ENCODE data around the gene DOCK10.

DOCK10 gene

GRCh38 chr2:224973112-224974016 is 68.9 kb downstream of the DOCK10 start:
- peak in 1 of 2 experiments; percentile 33 for DNase-seq

- peak in 1 of 2 experiments; percentile 40 for DNase-seq
These were observed 71.1 kb downstream of the DOCK10 start for GRCh38 chr2:224971214-224971613.

GRCh38 chr2:224970311-224970710 is 72.0 kb downstream of the DOCK10 start:
- DNase-seq = no peak

- no peak for DNase-seq
These were observed 72.5 kb downstream of the DOCK10 start for GRCh38 chr2:224969633-224970260.

- no peak for DNase-seq
These were observed 73.2 kb downstream of the DOCK10 start for GRCh38 chr2:224969095-224969494.

- DNase-seq = no peak
These were observed 74.2 kb downstream of the DOCK10 start for GRCh38 chr2:224968051-224968450.

- DNase-seq = no peak
These were observed 75.7 kb downstream of the DOCK10 start for GRCh38 chr2:224966613-224967012.

- DNase-seq = no peak
These were observed 82.7 kb downstream of the DOCK10 start for GRCh38 chr2:224959556-224959955.

- DNase-seq = no peak
These were observed 83.4 kb downstream of the DOCK10 start for GRCh38 chr2:224958873-224959272.

GRCh38 chr2:224958462-224958857 is 83.8 kb downstream of the DOCK10 start:
- no peak for DNase-seq

GRCh38 chr2:224957540-224958461 is 84.5 kb downstream of the DOCK10 start:
- no peak for DNase-seq

GRCh38 chr2:224956706-224957105 is 85.6 kb downstream of the DOCK10 start:
- no peak for DNase-seq

- no peak for DNase-seq
These were observed 87.3 kb downstream of the DOCK10 start for GRCh38 chr2:224954980-224955379.

- peak in 1 of 2 experiments; percentile 32 for DNase-seq
These were observed 89.2 kb downstream of the DOCK10 start for GRCh38 chr2:224952936-224953657.

GRCh38 chr2:224951723-224952481 is 90.4 kb downstream of the DOCK10 start:
- DNase-seq = no peak

GRCh38 chr2:224948859-224949258 is 93.4 kb downstream of the DOCK10 start:
- no peak for DNase-seq

- no peak for DNase-seq
These were observed 94.3 kb downstream of the DOCK10 start for GRCh38 chr2:224948005-224948404.

GRCh38 chr2:224947566-224947965 is 94.7 kb downstream of the DOCK10 start:
- DNase-seq = no peak

- no peak for DNase-seq
These were observed 95.4 kb downstream of the DOCK10 start for GRCh38 chr2:224946895-224947294.

GRCh38 chr2:224944707-224945547 is 97.3 kb downstream of the DOCK10 start:
- no peak for DNase-seq

Data from stimulated activated CD4-positive, alpha-beta T cell treated with anti-CD3 and anti-CD28 coated beads, Interleukin-4, amount 100 ng/mL, for 4 hours (primary cell).